ENCODE measurements around the gene KCNJ6. TPM values are rescaled to one million over a fixed set of nuclear protein-coding genes. Genes with fewer than 3 reads are reported as not detected.

KCNJ6 gene
- total and polyA plus RNA-seq, 9 of the 15 experiments (the other 6 are each of a cell fraction or from before 2014, with no cell fraction given) = 0.06 to 0.21 (median 0.13) TPM; not detected in 1

DNA sequence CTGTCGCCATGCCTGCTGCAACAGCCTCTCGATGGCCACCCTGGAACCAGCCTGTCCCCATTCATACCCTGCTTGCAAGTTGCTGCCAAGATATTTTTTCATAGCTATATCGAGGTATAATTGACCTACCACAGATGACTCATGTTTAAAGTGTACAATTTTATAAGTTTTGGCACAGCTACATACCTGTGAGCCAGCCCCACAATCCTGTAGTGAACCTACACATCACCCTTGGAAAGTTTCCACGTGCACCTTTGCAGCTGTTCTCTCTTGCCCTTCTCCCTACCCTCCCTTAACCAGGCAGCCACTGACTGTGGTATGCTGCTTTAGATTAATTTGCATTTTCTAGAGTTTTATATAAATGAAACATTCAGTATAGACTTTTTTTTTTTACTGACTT is 23.0 kb upstream of the KCNJ6 start:
- no peak for DNase-seq (ENCODE audit: extremely low read depth in 1 of 4, low spot score in 3 of 4)
- no peaks in the 10 kb centered on the region for H3K79me2 ChIP-seq (ENCODE audit: control insufficient read depth, insufficient read depth, low read length)
- no peaks in the 10 kb centered on the region for H3K9me3 ChIP-seq (replicated peaks; ENCODE audit: control insufficient read depth, insufficient read depth, low read depth, low read length)
- no peak for TF ChIP-seq ILK (tag; IDR thresholded peaks at IDR 0.05; ENCODE audit: borderline replicate concordance, low read depth)
- 1% methylated on average over 4 of the region's 4 CpGs for WGBS (ENCODE audit: insufficient coverage, low coverage, missing lambda C conversion rate)
- no peak overlapping the region for H3K27ac ChIP-seq (ENCODE audit: extremely low read depth, low read depth, low read length)
- no peak overlapping the region for H3K4me3 ChIP-seq
- in situ Hi-C loops (cut with MboI) (no loop called here), intact Hi-C loops (cut with micrococcal nuclease) (no loop called here)
- ATAC-seq = no peak
- no peak overlapping the region for H2AFZ ChIP-seq (ENCODE audit: low read depth, low read length)
- ChIA-PET POLR2A (interaction anchor here (0.6 to 1.2 kb wide), 2 partner anchors 20 to 121 kb away, joined by 3 read pairs; no protein-coding TSS in a partner anchor), CTCF (ENCODE audit: low intra/inter-chr PET ratio) (no interaction called here)
- no peak for FAIRE-seq
- H3K4me2 ChIP-seq (ENCODE audit: insufficient read depth, low read length) = no peak overlapping the region
- no peaks in the 10 kb centered on the region for H4K20me1 ChIP-seq (replicated peaks; ENCODE audit: control insufficient read depth, insufficient read depth, low read length)
- no peak overlapping the region for H3K9ac ChIP-seq (ENCODE audit: insufficient read depth in 1 of 2, low read depth in 2 of 2, low read length in 2 of 2)
- H3K27me3 ChIP-seq (ENCODE audit: control insufficient read depth in 2 of 2, insufficient read depth in 2 of 2, low read length in 2 of 2) = peaks cover 2% of the 10 kb centered on the region in 2 experiments; a peak in 3 of 5 replicates
- no peaks in the 10 kb centered on the region for H3K9me1 ChIP-seq (ENCODE audit: control insufficient read depth, insufficient read depth, low read length)
- no peaks in the 10 kb centered on the region for H3K4me1 ChIP-seq (replicated peaks in 1 of 2; ENCODE audit: control insufficient read depth in 2 of 2, insufficient read depth in 2 of 2, low read length in 2 of 2)
- H3K36me3 ChIP-seq (ENCODE audit: control insufficient read depth, insufficient read depth, low read length) = no peaks in the 10 kb centered on the region
- BruUV-seq (replicated peaks) = no TSS peak

DNA sequence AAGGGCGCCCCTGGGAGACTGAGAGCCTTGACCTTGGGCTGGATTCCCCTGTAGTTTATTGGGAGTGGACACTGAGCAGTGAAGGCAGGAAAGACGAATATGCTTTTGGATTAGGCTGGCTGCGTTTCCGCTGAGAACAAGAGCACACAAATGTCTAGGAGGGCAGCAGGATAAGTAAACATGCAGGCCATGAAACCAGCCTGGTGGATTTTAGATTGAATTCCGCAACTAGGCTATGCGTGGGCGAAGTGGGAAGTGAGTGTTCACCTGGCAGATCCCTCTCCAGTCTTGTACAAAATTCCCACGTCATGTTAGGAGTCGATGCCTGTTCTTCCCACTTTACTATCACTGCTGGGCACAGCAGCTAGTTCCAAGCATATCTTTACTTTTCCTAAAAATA is 21.4 kb upstream of the KCNJ6 start:
- Histone ChIP-seq H3K27me3 (ENCODE audit: control insufficient read depth in 2 of 2, insufficient read depth in 2 of 2, low read length in 2 of 2) (no peaks in the 10 kb centered on the region; a peak in 1 of 5 replicates), H4K20me1 (replicated peaks; ENCODE audit: control insufficient read depth, insufficient read depth, low read length) (no peaks in the 10 kb centered on the region), H3K79me2 (ENCODE audit: control insufficient read depth, insufficient read depth, low read length) (no peaks in the 10 kb centered on the region), H3K4me3 (no peak overlapping the region), H3K36me3 (ENCODE audit: control insufficient read depth, insufficient read depth, low read length) (no peaks in the 10 kb centered on the region), H3K9me1 (ENCODE audit: control insufficient read depth, insufficient read depth, low read length) (no peaks in the 10 kb centered on the region), H3K4me2 (ENCODE audit: insufficient read depth, low read length) (no peak overlapping the region), H3K9ac (ENCODE audit: insufficient read depth in 1 of 2, low read depth in 2 of 2, low read length in 2 of 2) (no peak overlapping the region), H3K4me1 (replicated peaks in 1 of 2; ENCODE audit: control insufficient read depth in 2 of 2, insufficient read depth in 2 of 2, low read length in 2 of 2) (no peaks in the 10 kb centered on the region), H3K27ac (ENCODE audit: extremely low read depth, low read depth, low read length) (no peak overlapping the region), H3K9me3 (replicated peaks; ENCODE audit: control insufficient read depth, insufficient read depth, low read depth, low read length) (0 out of 2 replicates have a peak, but pooled peaks cover 2% of the 10 kb centered on the region), H2AFZ (ENCODE audit: low read depth, low read length) (no peak overlapping the region)
- DNase-seq (ENCODE audit: extremely low read depth in 1 of 4, low spot score in 3 of 4) (no peak), ATAC-seq (no peak), FAIRE-seq (no peak)
- CTCF ChIA-PET (ENCODE audit: low intra/inter-chr PET ratio) = no interaction called here
- POLR2A ChIA-PET = no interaction called here
- in situ Hi-C loops (cut with MboI) = no loop called here
- WGBS (ENCODE audit: insufficient coverage, low coverage, missing lambda C conversion rate) = 3% methylated on average over 9 of the region's 9 CpGs
- intact Hi-C loops (cut with micrococcal nuclease) = no loop called here
- no TSS peak for BruUV-seq (replicated peaks)
- no peak for TF ChIP-seq THAP12 (CRISPR knock-in tag; IDR thresholded peaks at IDR 0.05)
- TF ChIP-seq TRIM24 (IDR thresholded peaks at IDR 0.05) = no peak
- no peak for TF ChIP-seq EP300 (IDR thresholded peaks at IDR 0.05; ENCODE audit: low read length)
- TF ChIP-seq ZNF696 (CRISPR knock-in tag; conservative IDR thresholded peaks at IDR 0.05) = no peak
- TF ChIP-seq MAFK (IDR thresholded peaks at IDR 0.05; ENCODE audit: low read length) = no peak
- no peak for TF ChIP-seq KLF1 (tag; IDR thresholded peaks at IDR 0.05)
- TF ChIP-seq HEY1 (CRISPR knock-in tag; IDR thresholded peaks at IDR 0.05; ENCODE audit: borderline replicate concordance) = no peak
- TF ChIP-seq CREB1 (IDR thresholded peaks at IDR 0.05) = no peak
- no peak for TF ChIP-seq CREB1 (CRISPR knock-in tag; IDR thresholded peaks at IDR 0.05)
- TF ChIP-seq, protein P1, sequence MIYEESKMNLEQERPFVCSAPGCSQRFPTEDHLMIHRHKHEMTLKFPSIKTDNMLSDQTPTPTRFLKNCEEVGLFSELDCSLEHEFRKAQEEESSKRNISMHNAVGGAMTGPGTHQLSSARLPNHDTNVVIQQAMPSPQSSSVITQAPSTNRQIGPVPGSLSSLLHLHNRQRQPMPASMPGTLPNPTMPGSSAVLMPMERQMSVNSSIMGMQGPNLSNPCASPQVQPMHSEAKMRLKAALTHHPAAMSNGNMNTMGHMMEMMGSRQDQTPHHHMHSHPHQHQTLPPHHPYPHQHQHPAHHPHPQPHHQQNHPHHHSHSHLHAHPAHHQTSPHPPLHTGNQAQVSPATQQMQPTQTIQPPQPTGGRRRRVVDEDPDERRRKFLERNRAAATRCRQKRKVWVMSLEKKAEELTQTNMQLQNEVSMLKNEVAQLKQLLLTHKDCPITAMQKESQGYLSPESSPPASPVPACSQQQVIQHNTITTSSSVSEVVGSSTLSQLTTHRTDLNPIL (CRISPR knock-in tag; IDR thresholded peaks at IDR 0.05) = no peak
- no peak for TF ChIP-seq MECOM (CRISPR knock-in tag; IDR thresholded peaks at IDR 0.05)
- TF ChIP-seq, protein P2, sequence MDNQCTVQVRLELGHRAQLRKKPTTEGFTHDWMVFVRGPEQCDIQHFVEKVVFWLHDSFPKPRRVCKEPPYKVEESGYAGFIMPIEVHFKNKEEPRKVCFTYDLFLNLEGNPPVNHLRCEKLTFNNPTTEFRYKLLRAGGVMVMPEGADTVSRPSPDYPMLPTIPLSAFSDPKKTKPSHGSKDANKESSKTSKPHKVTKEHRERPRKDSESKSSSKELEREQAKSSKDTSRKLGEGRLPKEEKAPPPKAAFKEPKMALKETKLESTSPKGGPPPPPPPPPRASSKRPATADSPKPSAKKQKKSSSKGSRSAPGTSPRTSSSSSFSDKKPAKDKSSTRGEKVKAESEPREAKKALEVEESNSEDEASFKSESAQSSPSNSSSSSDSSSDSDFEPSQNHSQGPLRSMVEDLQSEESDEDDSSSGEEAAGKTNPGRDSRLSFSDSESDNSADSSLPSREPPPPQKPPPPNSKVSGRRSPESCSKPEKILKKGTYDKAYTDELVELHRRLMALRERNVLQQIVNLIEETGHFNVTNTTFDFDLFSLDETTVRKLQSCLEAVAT (IDR thresholded peaks at IDR 0.05) = no peak

All from K562 (cell line).